Esophagus muscularis mucosa (tissue), 4 donors: ENCODE measurements around the gene TOM1. TPM values are rescaled to one million over a fixed set of nuclear protein-coding genes. Genes with fewer than 3 reads are reported as not detected.
"Not testable (repeated sequence)": the region's sequence is repeated elsewhere in the genome, so short reads cannot be mapped to it uniquely, and the experiment has no call there.

Experiments
- DNase-seq: peaks from one replicate; pipeline ENCODE4 v3.0.0-alpha.2; 2017; ENCODE audit errors: extremely low spot score
- H3K27ac ChIP-seq, 4 donors: fragments of 200-600 bp; sonication (generic); replicated peaks in 1 of 4; 1 replicate in 3 of 4; 2 replicates in 1 of 4; pipeline ENCODE4 v1.5.1; 2016 to 2019; ENCODE audit warnings: mild to moderate bottlenecking in 1 of 4
- H3K27me3 ChIP-seq, 4 donors: fragments of 200-600 bp; sonication (generic); one replicate each; pipeline versions ENCODE4 v1.5.1 to v1.6.0; 2016 to 2019
- H3K36me3 ChIP-seq, 4 donors: fragments of 200-600 bp; sonication (generic); one replicate each; pipeline ENCODE4 v1.5.1; 2016 to 2019
- H3K4me1 ChIP-seq, 4 donors: fragments of 200-600 bp; sonication (generic); one replicate each; pipeline ENCODE4 v1.5.1; 2016 to 2019
- H3K4me3 ChIP-seq, 4 donors: fragments of 200-600 bp; sonication (generic); 1 replicate in 2 of 4; 2 replicates in 2 of 4; pipeline ENCODE4 v1.5.1; 2016 to 2019; ENCODE audit warnings: mild to moderate bottlenecking in 4 of 4, moderate library complexity in 1 of 4
- H3K9me3 ChIP-seq, 4 donors: fragments of 200-600 bp; sonication (generic); 1 replicate in 3 of 4; 2 replicates in 1 of 4; pipeline ENCODE4 v1.5.1; 2016 to 2019
- EP300 ChIP-seq: sonication (generic); formaldehyde crosslinking; IDR thresholded peaks from one replicate; pipeline ENCODE4 v1.6.1; 2017; ENCODE audit warnings: antibody characterized with exemption
- POLR2A ChIP-seq: fragments of 450-650 bp; IDR thresholded peaks from one replicate; pipeline ENCODE4 v1.6.1; 2017; ENCODE audit warnings: antibody characterized with exemption, moderate library complexity, mild to moderate bottlenecking, low read depth
- POLR2AphosphoS5 ChIP-seq, 2 donors: sonication (generic); formaldehyde crosslinking; IDR thresholded peaks; one replicate each; pipeline ENCODE4 v1.6.1; 2017; ENCODE audit warnings: antibody characterized with exemption in 2 of 2
- WGBS: methylation state at CpG from one replicate; pipeline ENCODE4 v1.1.5; 2018; 5-methylcytosine and 5-hydroxymethylcytosine counted together
- intact Hi-C: fragments of 100-400 bp; cut with DNase I; formaldehyde crosslinking; loops from one replicate; pipeline ENCODE4 v1.15.1; 2023
- total RNA-seq, 4 donors: library from RNA; depleted of rRNA; stranded (reverse); fragments of >200 nt; gene quantifications; one replicate each; pipeline versions ENCODE4 v1.1.0 to v1.2.1, GENCODE V29; 2016
- TF ChIP-seq, protein P1 (sequence below), 3 experiments: fragments of 200-600 bp in 2 of 3; fragments of 450-650 bp in 1 of 3; sonication (generic) in 2 of 3; IDR thresholded peaks; one replicate each; pipeline ENCODE4 v1.5.1; 2017 to 2019; ENCODE audit warnings: antibody characterized with exemption in 3 of 3, mild to moderate bottlenecking in 2 of 3, moderate library complexity in 1 of 3

The TOM1 gene
- total RNA-seq, 4 donors from 2014 or later: 22.8 to 44.6 (median 35.8) TPM

- Histone ChIP-seq H3K36me3 (no peaks in the 10 kb centered on the region), H3K9me3 (no peaks in the 10 kb centered on the region), H3K4me1 (peaks cover 0 to 5% (median 0%) of the 10 kb centered on the region in 4 donors), H3K4me3 (no peak overlapping the region), H3K27me3 (peaks cover 0 to 49% (median 11%) of the 10 kb centered on the region in 4 donors), H3K27ac (no peak overlapping the region)
- no peak for DNase-seq
- TF ChIP-seq EP300: no peak
- no peak for TF ChIP-seq POLR2AphosphoS5 (IDR thresholded peaks at IDR 0.05)
- TF ChIP-seq, protein P1, sequence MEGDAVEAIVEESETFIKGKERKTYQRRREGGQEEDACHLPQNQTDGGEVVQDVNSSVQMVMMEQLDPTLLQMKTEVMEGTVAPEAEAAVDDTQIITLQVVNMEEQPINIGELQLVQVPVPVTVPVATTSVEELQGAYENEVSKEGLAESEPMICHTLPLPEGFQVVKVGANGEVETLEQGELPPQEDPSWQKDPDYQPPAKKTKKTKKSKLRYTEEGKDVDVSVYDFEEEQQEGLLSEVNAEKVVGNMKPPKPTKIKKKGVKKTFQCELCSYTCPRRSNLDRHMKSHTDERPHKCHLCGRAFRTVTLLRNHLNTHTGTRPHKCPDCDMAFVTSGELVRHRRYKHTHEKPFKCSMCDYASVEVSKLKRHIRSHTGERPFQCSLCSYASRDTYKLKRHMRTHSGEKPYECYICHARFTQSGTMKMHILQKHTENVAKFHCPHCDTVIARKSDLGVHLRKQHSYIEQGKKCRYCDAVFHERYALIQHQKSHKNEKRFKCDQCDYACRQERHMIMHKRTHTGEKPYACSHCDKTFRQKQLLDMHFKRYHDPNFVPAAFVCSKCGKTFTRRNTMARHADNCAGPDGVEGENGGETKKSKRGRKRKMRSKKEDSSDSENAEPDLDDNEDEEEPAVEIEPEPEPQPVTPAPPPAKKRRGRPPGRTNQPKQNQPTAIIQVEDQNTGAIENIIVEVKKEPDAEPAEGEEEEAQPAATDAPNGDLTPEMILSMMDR (IDR thresholded peaks at IDR 0.05): no peak
- WGBS: 80% methylated on average over 9 of the region's 9 CpGs
- intact Hi-C loops: no loop called here
These were observed 59.8 kb downstream of the TOM1 start for GRCh38 chr22:35359380-35360065.

DNA sequence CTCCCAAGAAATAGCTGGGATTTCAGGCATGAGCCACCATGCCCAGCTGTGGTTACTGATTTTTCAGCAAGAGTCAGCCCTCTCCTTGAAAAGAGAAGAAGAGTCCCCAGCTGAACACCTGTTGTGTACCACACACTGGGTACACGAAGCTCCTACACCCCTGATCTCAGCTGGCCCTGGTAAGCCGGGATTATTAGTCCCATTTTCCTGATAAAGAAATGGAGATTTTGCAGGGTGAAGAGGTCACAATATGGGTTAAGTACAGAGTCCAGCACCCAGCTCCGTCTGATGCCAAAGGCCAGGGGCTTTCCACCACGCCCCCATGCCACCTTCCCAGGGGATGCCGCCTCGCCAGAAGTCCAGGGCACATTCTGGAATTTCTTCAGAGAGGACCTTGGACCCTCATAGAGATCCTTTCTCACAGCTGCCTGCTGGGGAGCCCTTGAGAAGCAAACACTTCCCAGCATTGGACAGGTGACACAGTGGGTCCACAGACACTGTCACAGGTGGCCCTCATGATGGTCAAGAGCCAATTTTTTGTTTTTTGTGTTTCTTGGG, 61.4 kb downstream of the TOM1 start:
- Histone ChIP-seq H3K4me1 (peaks cover 0 to 4% (median 0%) of the 10 kb centered on the region in 4 donors), H3K36me3 (no peaks in the 10 kb centered on the region), H3K4me3 (no peak overlapping the region), H3K27ac (no peak overlapping the region), H3K9me3 (no peaks in the 10 kb centered on the region), H3K27me3 (peaks cover 0 to 65% (median 11%) of the 10 kb centered on the region in 4 donors)
- TF ChIP-seq POLR2AphosphoS5 (IDR thresholded peaks at IDR 0.05): no peak
- TF ChIP-seq POLR2A: no peak
- no peak for TF ChIP-seq EP300
- TF ChIP-seq, protein P1 (IDR thresholded peaks at IDR 0.05): no peak
- intact Hi-C loops: no loop called here
- 90% methylated on average over 6 of the region's 6 CpGs for WGBS
- no peak for DNase-seq

- TF ChIP-seq EP300 (no peak), POLR2AphosphoS5 (IDR thresholded peaks at IDR 0.05) (no peak), POLR2A (no peak)
- TF ChIP-seq, protein P1 (IDR thresholded peaks at IDR 0.05): no peak
- H3K27me3 ChIP-seq: peaks cover 0 to 76% (median 11%) of the 10 kb centered on the region in 4 donors
- intact Hi-C loops: no loop called here
- no peaks in the 10 kb centered on the region for H3K4me1 ChIP-seq
- H3K27ac ChIP-seq: no peak overlapping the region
- H3K4me3 ChIP-seq: no peak overlapping the region
- 88% methylated on average over 11 of the region's 11 CpGs for WGBS
- DNase-seq: no peak
- no peaks in the 10 kb centered on the region for H3K9me3 ChIP-seq
- no peaks in the 10 kb centered on the region for H3K36me3 ChIP-seq
These were observed 63.9 kb downstream of the TOM1 start for GRCh38 chr22:35363566-35364086.

- H3K27ac ChIP-seq, H3K36me3 ChIP-seq, H3K4me3 ChIP-seq, intact Hi-C loops, H3K4me1 ChIP-seq, DNase-seq, H3K9me3 ChIP-seq: not testable (repeated sequence)
- WGBS: 68% methylated on average over 7 of the region's 7 CpGs
- peaks cover 0 to 76% (median 11%) of the 10 kb centered on the region in 4 donors for H3K27me3 ChIP-seq
These were observed 64.5 kb downstream of the TOM1 start for GRCh38 chr22:35364230-35364629.

- no peak overlapping the region for H3K4me3 ChIP-seq
- WGBS: 72% methylated on average over 9 of the region's 9 CpGs
- H3K4me1 ChIP-seq: peaks cover 7 to 16% (median 13%) of the 10 kb centered on the region in 4 donors
- H3K9me3 ChIP-seq: no peaks in the 10 kb centered on the region
- H3K36me3 ChIP-seq: no peaks in the 10 kb centered on the region
- no peak for DNase-seq
- H3K27me3 ChIP-seq: peaks cover 0 to 47% (median 2%) of the 10 kb centered on the region in 4 donors
- no peak overlapping the region for H3K27ac ChIP-seq
- TF ChIP-seq, protein P1 (IDR thresholded peaks at IDR 0.05): no peak
- TF ChIP-seq POLR2AphosphoS5 (IDR thresholded peaks at IDR 0.05): no peak
- no peak for TF ChIP-seq EP300
- TF ChIP-seq POLR2A: no peak
- intact Hi-C loops: no loop called here
These were observed 67.7 kb downstream of the TOM1 start for GRCh38 chr22:35367331-35367886.
